Smooth muscle cell (in vitro differentiated cells): ENCODE results near the gene BARX1. TPM values are rescaled to one million over a fixed set of nuclear protein-coding genes. Genes with fewer than 3 reads are reported as not detected.

Experiments
- DNase-seq: peaks from one replicate; lab custom pipeline; 2025; ENCODE audit not compliant: unreplicated experiment; lab: John Stamatoyannopoulos, UW
- H2AFZ ChIP-seq: fragments of 200-600 bp; sonication (generic); 2 replicates; pipeline ENCODE4 v1.6.0; 2016; ENCODE audit warnings: antibody characterized with exemption, low read depth, mild to moderate bottlenecking
- H3F3A ChIP-seq: fragments of 200-600 bp; sonication (generic); 2 replicates; pipeline ENCODE4 v1.6.0; 2017; ENCODE audit warnings: antibody characterized with exemption, low read depth
- H3K27ac ChIP-seq: fragments of 200-600 bp; sonication (generic); 2 replicates; pipeline ENCODE4 v1.5.1; 2016; ENCODE audit warnings: low read depth, mild to moderate bottlenecking
- H3K27me3 ChIP-seq: fragments of 200-600 bp; sonication (generic); 2 replicates; pipeline ENCODE4 v1.6.1; 2016; ENCODE audit warnings: low read depth, mild to moderate bottlenecking
- H3K36me3 ChIP-seq: fragments of 200-600 bp; sonication (generic); 2 replicates; pipeline ENCODE4 v1.5.1; 2016; ENCODE audit warnings: low read depth
- H3K4me1 ChIP-seq: fragments of 200-600 bp; sonication (generic); 2 replicates; pipeline ENCODE4 v1.5.1; 2016; ENCODE audit warnings: low read depth
- H3K4me2 ChIP-seq: fragments of 200-600 bp; sonication (generic); 2 replicates; pipeline ENCODE4 v1.6.0; 2016; ENCODE audit warnings: mild to moderate bottlenecking
- H3K4me3 ChIP-seq: fragments of 200-600 bp; sonication (generic); 2 replicates; pipeline ENCODE4 v1.5.1; 2016; ENCODE audit warnings: mild to moderate bottlenecking
- H3K79me2 ChIP-seq: fragments of 200-600 bp; sonication (generic); 2 replicates; pipeline ENCODE4 v1.6.0; 2016; ENCODE audit warnings: low read depth, mild to moderate bottlenecking
- H3K9ac ChIP-seq: fragments of 200-600 bp; sonication (generic); 2 replicates; pipeline ENCODE4 v1.6.0; 2016; ENCODE audit warnings: low read depth
- H3K9me3 ChIP-seq: fragments of 200-600 bp; sonication (generic); replicated peaks from 2 replicates; pipeline ENCODE4 v1.5.1; 2016; ENCODE audit warnings: low read depth
- H4K20me1 ChIP-seq: fragments of 200-600 bp; sonication (generic); 2 replicates; pipeline ENCODE4 v1.6.0; 2016; ENCODE audit warnings: low read depth
- WGBS: methylation state at CpG from one replicate; pipeline ENCODE4 v1.1.7; 2016; ENCODE audit warnings: low lambda C conversion rate; 5-methylcytosine and 5-hydroxymethylcytosine counted together
- polyA plus RNA-seq: library from polyadenylated mRNA; unstranded; fragments of >200 nt; fragmentation: Nextera tagmentation; extraction: Ambion mirVana; gene quantifications from 2 replicates; pipeline ENCODE4 v1.2.1, GENCODE V29; 2016
- total RNA-seq: library from RNA; depleted of rRNA; stranded (reverse); fragments of >200 nt; gene quantifications from 2 replicates; pipeline ENCODE4 v1.2.3, GENCODE V29; 2014
- TF ChIP-seq, protein P1 (sequence below): fragments of 200-600 bp; sonication (generic); IDR thresholded peaks from 2 replicates; pipeline ENCODE4 v1.5.1; 2017; ENCODE audit warnings: borderline replicate concordance, mild to moderate bottlenecking, antibody characterized with exemption; ENCODE audit not compliant: insufficient read depth, poor library complexity, severe bottlenecking

Gene BARX1
- total and polyA plus RNA-seq, 2 experiments from 2014 or later, result 6.1 TPM

DNA sequence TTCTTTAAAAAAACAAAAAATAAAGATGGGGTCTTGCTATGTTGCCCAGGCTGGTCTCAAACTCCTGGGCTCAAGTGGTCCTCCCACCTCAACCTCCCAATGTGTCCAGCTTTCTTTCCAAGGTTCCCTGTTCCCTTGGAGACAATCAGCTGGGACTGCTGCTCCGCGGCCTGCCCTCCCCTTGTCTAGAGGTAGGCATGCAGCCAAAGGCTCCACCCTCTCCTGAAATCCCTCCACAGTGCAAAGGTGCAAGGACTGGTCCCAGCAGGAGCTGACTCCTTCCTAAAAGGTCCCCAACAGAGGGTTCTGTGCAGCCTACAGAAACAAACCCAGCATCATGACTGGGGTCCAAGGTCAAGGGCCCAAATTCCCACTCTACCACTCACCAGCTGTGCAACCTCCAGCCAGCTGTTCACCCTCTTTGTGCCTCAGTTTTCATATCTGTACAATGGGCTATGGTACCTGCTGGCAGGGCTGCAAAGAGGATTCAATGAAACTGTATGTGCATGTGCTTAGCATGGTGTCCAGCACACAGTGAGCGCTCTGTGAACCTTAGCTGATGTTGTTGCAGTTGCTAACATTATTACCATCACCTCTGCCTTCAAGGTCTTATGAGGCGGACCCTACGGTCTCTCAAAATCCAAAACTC lies 47.5 kb downstream of the BARX1 start:
- no peaks in the 10 kb centered on the region for H3K27me3 ChIP-seq
- H3K4me3 ChIP-seq, result no peak overlapping the region
- 85% methylated on average over 5 of the region's 5 CpGs for WGBS
- no peaks in the 10 kb centered on the region for H4K20me1 ChIP-seq
- no peak overlapping the region for H3K27ac ChIP-seq
- H3K4me2 ChIP-seq, result no peak overlapping the region
- no peak for DNase-seq
- no peaks in the 10 kb centered on the region for H3F3A ChIP-seq
- no peaks in the 10 kb centered on the region for H3K9me3 ChIP-seq
- no peak overlapping the region for H3K9ac ChIP-seq
- H3K79me2 ChIP-seq, result no peaks in the 10 kb centered on the region
- H3K4me1 ChIP-seq, result peaks cover 6% of the 10 kb centered on the region
- H2AFZ ChIP-seq, result no peak overlapping the region
- TF ChIP-seq, protein P1, sequence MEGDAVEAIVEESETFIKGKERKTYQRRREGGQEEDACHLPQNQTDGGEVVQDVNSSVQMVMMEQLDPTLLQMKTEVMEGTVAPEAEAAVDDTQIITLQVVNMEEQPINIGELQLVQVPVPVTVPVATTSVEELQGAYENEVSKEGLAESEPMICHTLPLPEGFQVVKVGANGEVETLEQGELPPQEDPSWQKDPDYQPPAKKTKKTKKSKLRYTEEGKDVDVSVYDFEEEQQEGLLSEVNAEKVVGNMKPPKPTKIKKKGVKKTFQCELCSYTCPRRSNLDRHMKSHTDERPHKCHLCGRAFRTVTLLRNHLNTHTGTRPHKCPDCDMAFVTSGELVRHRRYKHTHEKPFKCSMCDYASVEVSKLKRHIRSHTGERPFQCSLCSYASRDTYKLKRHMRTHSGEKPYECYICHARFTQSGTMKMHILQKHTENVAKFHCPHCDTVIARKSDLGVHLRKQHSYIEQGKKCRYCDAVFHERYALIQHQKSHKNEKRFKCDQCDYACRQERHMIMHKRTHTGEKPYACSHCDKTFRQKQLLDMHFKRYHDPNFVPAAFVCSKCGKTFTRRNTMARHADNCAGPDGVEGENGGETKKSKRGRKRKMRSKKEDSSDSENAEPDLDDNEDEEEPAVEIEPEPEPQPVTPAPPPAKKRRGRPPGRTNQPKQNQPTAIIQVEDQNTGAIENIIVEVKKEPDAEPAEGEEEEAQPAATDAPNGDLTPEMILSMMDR, result no peak
- H3K36me3 ChIP-seq, result no peaks in the 10 kb centered on the region

- no peaks in the 10 kb centered on the region for H3F3A ChIP-seq
- H2AFZ ChIP-seq, result no peak overlapping the region
- no peak overlapping the region for H3K9ac ChIP-seq
- no peaks in the 10 kb centered on the region for H3K27me3 ChIP-seq
- no peaks in the 10 kb centered on the region for H3K4me1 ChIP-seq
- TF ChIP-seq, protein P1, result no peak
- DNase-seq, result no peak
- H3K4me3 ChIP-seq, result no peak overlapping the region
- no peaks in the 10 kb centered on the region for H3K36me3 ChIP-seq
- H3K9me3 ChIP-seq, result no peaks in the 10 kb centered on the region
- H3K79me2 ChIP-seq, result no peaks in the 10 kb centered on the region
- no peaks in the 10 kb centered on the region for H4K20me1 ChIP-seq
- no peak overlapping the region for H3K27ac ChIP-seq
- WGBS, result 69% methylated on average over 10 of the region's 10 CpGs
- no peak overlapping the region for H3K4me2 ChIP-seq
Observed at GRCh38 chr9:93906195-93906880, 48.8 kb downstream of the BARX1 start.

GRCh38 chr9:93905473-93906133 lies 49.6 kb downstream of the BARX1 start:
- Histone ChIP-seq H3K4me1 (no peaks in the 10 kb centered on the region), H3K4me3 (no peak overlapping the region), H4K20me1 (no peaks in the 10 kb centered on the region), H3K27ac (no peak overlapping the region), H2AFZ (no peak overlapping the region), H3K36me3 (no peaks in the 10 kb centered on the region), H3K27me3 (no peaks in the 10 kb centered on the region), H3K79me2 (no peaks in the 10 kb centered on the region), H3K9ac (no peak overlapping the region), H3K9me3 (no peaks in the 10 kb centered on the region), H3F3A (no peaks in the 10 kb centered on the region), H3K4me2 (no peak overlapping the region)
- 92% methylated on average over 10 of the region's 10 CpGs for WGBS
- TF ChIP-seq, protein P1, result no peak
- no peak for DNase-seq
